ENCODE results near the gene PCDHB2.
"Not testable (repeated sequence)": the region's sequence is repeated elsewhere in the genome, so short reads cannot be mapped to it uniquely, and the experiment has no call there.

PCDHB2 gene

DNA sequence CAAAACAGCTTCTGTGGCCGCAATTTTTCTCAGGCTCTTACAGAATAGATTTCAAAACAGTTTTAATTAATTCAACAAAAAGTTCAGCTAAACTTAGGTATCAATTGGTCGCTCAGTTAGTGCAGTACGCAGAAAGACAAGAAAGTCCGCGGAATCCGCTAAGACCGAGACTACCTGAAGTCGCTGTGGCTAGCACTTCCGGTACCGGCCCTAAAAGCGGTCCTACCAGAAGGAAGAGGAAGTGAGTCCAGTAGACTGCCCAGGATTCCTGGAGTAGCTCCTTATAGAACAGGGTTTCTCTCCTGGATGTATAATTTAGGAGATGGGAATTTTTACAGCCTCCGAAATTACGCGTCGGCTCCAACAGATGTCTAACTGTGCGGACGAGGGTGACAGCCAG lies 16.6 kb upstream of the PCDHB2 start:
- H2AFZ ChIP-seq (ENCODE audit: low read depth, low read length), result no peak overlapping the region
- H3K4me3 ChIP-seq (ENCODE audit: low read depth in 1 of 2, low read length in 2 of 2), result no peak overlapping the region

DNA sequence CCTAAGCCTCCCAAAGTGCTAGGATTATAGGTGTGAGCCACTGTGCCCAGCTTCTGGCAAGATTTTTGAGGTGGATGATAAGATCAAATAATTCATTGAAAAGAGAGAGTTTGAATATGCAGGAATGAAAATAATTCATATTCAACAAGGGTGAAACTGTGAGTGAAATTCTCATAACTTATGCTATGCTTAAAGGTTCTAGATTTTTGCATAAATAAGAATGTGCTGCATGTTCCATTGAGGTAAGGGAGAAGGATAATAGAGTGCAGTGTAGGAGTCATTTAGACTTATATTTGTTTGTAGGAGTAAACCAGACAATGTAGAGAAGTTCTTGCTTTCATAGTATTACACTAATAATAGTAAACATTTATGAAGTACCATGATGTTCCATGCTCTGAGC lies 12.2 kb upstream of the PCDHB2 start:
- H3K36me3 ChIP-seq (ENCODE audit: insufficient read depth, low read length), result no peaks in the 10 kb centered on the region
- no peak overlapping the region for H3K4me3 ChIP-seq (ENCODE audit: low read depth in 1 of 2, low read length in 2 of 2)
- H3K4me1 ChIP-seq (ENCODE audit: insufficient read depth, low read length), result no peaks in the 10 kb centered on the region
- no peaks in the 10 kb centered on the region for H3K27me3 ChIP-seq (ENCODE audit: insufficient read depth, low read length, poor library complexity)
- H3K9ac ChIP-seq (ENCODE audit: low read depth, low read length), result no peak overlapping the region
- no peak for DNase-seq
- no peak for ATAC-seq (ENCODE audit: insufficient read depth, low read depth)
- H2AFZ ChIP-seq (ENCODE audit: low read depth, low read length), result no peak overlapping the region
- TF ChIP-seq, protein P1, sequence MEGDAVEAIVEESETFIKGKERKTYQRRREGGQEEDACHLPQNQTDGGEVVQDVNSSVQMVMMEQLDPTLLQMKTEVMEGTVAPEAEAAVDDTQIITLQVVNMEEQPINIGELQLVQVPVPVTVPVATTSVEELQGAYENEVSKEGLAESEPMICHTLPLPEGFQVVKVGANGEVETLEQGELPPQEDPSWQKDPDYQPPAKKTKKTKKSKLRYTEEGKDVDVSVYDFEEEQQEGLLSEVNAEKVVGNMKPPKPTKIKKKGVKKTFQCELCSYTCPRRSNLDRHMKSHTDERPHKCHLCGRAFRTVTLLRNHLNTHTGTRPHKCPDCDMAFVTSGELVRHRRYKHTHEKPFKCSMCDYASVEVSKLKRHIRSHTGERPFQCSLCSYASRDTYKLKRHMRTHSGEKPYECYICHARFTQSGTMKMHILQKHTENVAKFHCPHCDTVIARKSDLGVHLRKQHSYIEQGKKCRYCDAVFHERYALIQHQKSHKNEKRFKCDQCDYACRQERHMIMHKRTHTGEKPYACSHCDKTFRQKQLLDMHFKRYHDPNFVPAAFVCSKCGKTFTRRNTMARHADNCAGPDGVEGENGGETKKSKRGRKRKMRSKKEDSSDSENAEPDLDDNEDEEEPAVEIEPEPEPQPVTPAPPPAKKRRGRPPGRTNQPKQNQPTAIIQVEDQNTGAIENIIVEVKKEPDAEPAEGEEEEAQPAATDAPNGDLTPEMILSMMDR (IDR thresholded peaks at IDR 0.05; ENCODE audit: borderline replicate concordance, extremely low read depth, low read length, poor library complexity, severe bottlenecking), result no peak
- no peak for TF ChIP-seq EZH2 (IDR thresholded peaks at IDR 0.05; ENCODE audit: borderline replicate concordance, low read depth, low read length, severe bottlenecking)
- H3K79me2 ChIP-seq (ENCODE audit: insufficient read depth, low read length), result no peaks in the 10 kb centered on the region
- no peak overlapping the region for H3K27ac ChIP-seq (ENCODE audit: low read length)
- H3K9me3 ChIP-seq (ENCODE audit: insufficient read depth, low read length, severe bottlenecking), result no peaks in the 10 kb centered on the region
- no peaks in the 10 kb centered on the region for H4K20me1 ChIP-seq (ENCODE audit: insufficient read depth, low read length)
- no peak overlapping the region for H3K4me2 ChIP-seq (ENCODE audit: insufficient read depth, low read length)

More for the DNA sequence above, 16.6 kb upstream of the PCDHB2 start:
- Histone ChIP-seq H3K9me3 (ENCODE audit: insufficient read depth, low read length, severe bottlenecking) (no peaks in the 10 kb centered on the region), H3K4me2 (ENCODE audit: insufficient read depth, low read length) (no peak overlapping the region), H3K27me3 (ENCODE audit: insufficient read depth, low read length, poor library complexity) (no peaks in the 10 kb centered on the region), H3K4me1 (ENCODE audit: insufficient read depth, low read length) (no peaks in the 10 kb centered on the region), H3K27ac (ENCODE audit: low read length) (no peak overlapping the region), H3K79me2 (ENCODE audit: insufficient read depth, low read length) (no peaks in the 10 kb centered on the region), H3K9ac (ENCODE audit: low read depth, low read length) (no peak overlapping the region), H3K36me3 (ENCODE audit: insufficient read depth, low read length) (no peaks in the 10 kb centered on the region), H4K20me1 (ENCODE audit: insufficient read depth, low read length) (no peaks in the 10 kb centered on the region)
- DNase-seq (no peak), ATAC-seq (ENCODE audit: insufficient read depth, low read depth) (no peak)
- TF ChIP-seq EZH2 (IDR thresholded peaks at IDR 0.05; ENCODE audit: borderline replicate concordance, low read depth, low read length, severe bottlenecking), result no peak
- TF ChIP-seq, protein P1 (IDR thresholded peaks at IDR 0.05; ENCODE audit: borderline replicate concordance, extremely low read depth, low read length, poor library complexity, severe bottlenecking), result no peak

DNA sequence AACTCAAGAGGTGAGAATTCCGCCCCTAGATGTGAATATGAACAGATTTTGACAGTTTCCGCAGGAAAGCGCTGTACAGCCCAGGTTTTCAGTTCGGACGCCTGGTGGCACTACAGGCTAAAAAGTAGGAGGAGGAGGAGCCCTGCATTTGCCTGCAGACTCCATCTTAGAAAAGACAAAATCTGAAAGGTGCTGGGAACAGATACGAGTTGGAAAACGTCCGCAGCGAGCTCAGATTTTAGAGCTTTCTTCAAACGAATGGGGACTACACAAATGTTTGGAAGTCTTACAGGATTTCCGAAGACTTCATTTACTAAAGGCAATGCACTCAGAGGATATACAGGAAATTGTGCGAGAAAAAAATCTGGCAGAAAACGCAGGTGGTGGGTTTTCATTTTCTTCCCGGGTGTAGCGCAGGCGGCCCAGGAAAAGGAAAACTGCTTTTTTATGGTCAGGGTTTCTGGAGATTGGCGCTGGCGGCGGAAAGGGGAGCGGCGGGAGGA lies 9.9 kb upstream of the PCDHB2 start:
- no peaks in the 10 kb centered on the region for H3K9me3 ChIP-seq (ENCODE audit: insufficient read depth, low read length, severe bottlenecking)
- no peak overlapping the region for H3K4me3 ChIP-seq (ENCODE audit: low read depth in 1 of 2, low read length in 2 of 2)
- no peak overlapping the region for H2AFZ ChIP-seq (ENCODE audit: low read depth, low read length)
- no peak for TF ChIP-seq EZH2 (IDR thresholded peaks at IDR 0.05; ENCODE audit: borderline replicate concordance, low read depth, low read length, severe bottlenecking)
- TF ChIP-seq, protein P1 (IDR thresholded peaks at IDR 0.05; ENCODE audit: borderline replicate concordance, extremely low read depth, low read length, poor library complexity, severe bottlenecking), result peak; percentile 25
- DNase-seq, result peak; percentile 25
- no peaks in the 10 kb centered on the region for H3K27me3 ChIP-seq (ENCODE audit: insufficient read depth, low read length, poor library complexity)
- H3K36me3 ChIP-seq (ENCODE audit: insufficient read depth, low read length), result no peaks in the 10 kb centered on the region
- no peaks in the 10 kb centered on the region for H4K20me1 ChIP-seq (ENCODE audit: insufficient read depth, low read length)
- H3K4me1 ChIP-seq (ENCODE audit: insufficient read depth, low read length), result no peaks in the 10 kb centered on the region
- H3K79me2 ChIP-seq (ENCODE audit: insufficient read depth, low read length), result no peaks in the 10 kb centered on the region
- ATAC-seq (ENCODE audit: insufficient read depth, low read depth), result peak; percentile 68; the same call in 1 of the 3 replicates
- H3K4me2 ChIP-seq (ENCODE audit: insufficient read depth, low read length), result no peak overlapping the region
- no peak overlapping the region for H3K9ac ChIP-seq (ENCODE audit: low read depth, low read length)
- no peak overlapping the region for H3K27ac ChIP-seq (ENCODE audit: low read length)

DNA sequence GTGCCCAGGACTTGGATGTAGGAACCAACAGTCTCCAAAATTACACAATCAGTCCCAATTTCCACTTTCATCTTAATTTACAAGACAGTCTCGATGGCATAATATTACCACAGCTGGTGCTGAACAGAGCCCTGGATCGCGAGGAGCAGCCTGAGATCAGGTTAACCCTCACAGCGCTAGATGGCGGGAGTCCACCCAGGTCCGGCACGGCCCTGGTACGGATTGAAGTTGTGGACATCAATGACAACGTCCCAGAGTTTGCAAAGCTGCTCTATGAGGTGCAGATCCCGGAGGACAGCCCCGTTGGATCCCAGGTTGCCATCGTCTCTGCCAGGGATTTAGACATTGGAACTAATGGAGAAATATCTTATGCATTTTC lies 837 bp downstream of the PCDHB2 start:
- DNase-seq (no peak), ATAC-seq (ENCODE audit: insufficient read depth, low read depth) (no peak)
- Histone ChIP-seq H3K4me2 (ENCODE audit: insufficient read depth, low read length) (no peak overlapping the region), H3K27ac (ENCODE audit: low read length) (no peak overlapping the region), H4K20me1 (ENCODE audit: insufficient read depth, low read length) (no peaks in the 10 kb centered on the region), H3K4me3 (ENCODE audit: low read depth in 1 of 2, low read length in 2 of 2) (no peak overlapping the region), H3K36me3 (ENCODE audit: insufficient read depth, low read length) (no peaks in the 10 kb centered on the region), H3K27me3 (ENCODE audit: insufficient read depth, low read length, poor library complexity) (no peaks in the 10 kb centered on the region), H2AFZ (ENCODE audit: low read depth, low read length) (no peak overlapping the region), H3K9ac (ENCODE audit: low read depth, low read length) (no peak overlapping the region), H3K4me1 (ENCODE audit: insufficient read depth, low read length) (no peaks in the 10 kb centered on the region), H3K79me2 (ENCODE audit: insufficient read depth, low read length) (no peaks in the 10 kb centered on the region), H3K9me3 (ENCODE audit: insufficient read depth, low read length, severe bottlenecking) (no peaks in the 10 kb centered on the region)
- no peak for TF ChIP-seq EZH2 (IDR thresholded peaks at IDR 0.05; ENCODE audit: borderline replicate concordance, low read depth, low read length, severe bottlenecking)
- TF ChIP-seq, protein P1 (IDR thresholded peaks at IDR 0.05; ENCODE audit: borderline replicate concordance, extremely low read depth, low read length, poor library complexity, severe bottlenecking), result no peak

DNA sequence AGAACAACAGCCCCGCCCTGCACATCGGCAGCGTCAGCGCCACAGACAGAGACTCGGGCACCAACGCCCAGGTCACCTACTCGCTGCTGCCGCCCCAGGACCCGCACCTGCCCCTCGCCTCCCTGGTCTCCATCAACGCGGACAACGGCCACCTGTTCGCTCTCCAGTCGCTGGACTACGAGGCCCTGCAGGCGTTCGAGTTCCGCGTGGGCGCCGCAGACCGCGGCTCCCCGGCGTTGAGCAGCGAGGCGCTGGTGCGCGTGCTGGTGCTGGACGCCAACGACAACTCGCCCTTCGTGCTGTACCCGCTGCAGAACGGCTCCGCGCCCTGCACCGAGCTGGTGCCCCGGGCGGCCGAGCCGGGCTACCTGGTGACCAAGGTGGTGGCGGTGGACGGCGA lies 1.8 kb downstream of the PCDHB2 start:
- ATAC-seq (ENCODE audit: insufficient read depth, low read depth); H3K27me3 ChIP-seq (ENCODE audit: insufficient read depth, low read length, poor library complexity); H2AFZ ChIP-seq (ENCODE audit: low read depth, low read length); DNase-seq; H3K9me3 ChIP-seq (ENCODE audit: insufficient read depth, low read length, severe bottlenecking); H3K4me1 ChIP-seq (ENCODE audit: insufficient read depth, low read length); H4K20me1 ChIP-seq (ENCODE audit: insufficient read depth, low read length); H3K79me2 ChIP-seq (ENCODE audit: insufficient read depth, low read length); H3K27ac ChIP-seq (ENCODE audit: low read length); H3K4me2 ChIP-seq (ENCODE audit: insufficient read depth, low read length); H3K9ac ChIP-seq (ENCODE audit: low read depth, low read length); H3K4me3 ChIP-seq (ENCODE audit: low read depth in 1 of 2, low read length in 2 of 2); H3K36me3 ChIP-seq (ENCODE audit: insufficient read depth, low read length): not testable (repeated sequence)

Measured in DND-41 (cell line).